ENCODE measurements around the gene REEP3.

The REEP3 gene

DNA sequence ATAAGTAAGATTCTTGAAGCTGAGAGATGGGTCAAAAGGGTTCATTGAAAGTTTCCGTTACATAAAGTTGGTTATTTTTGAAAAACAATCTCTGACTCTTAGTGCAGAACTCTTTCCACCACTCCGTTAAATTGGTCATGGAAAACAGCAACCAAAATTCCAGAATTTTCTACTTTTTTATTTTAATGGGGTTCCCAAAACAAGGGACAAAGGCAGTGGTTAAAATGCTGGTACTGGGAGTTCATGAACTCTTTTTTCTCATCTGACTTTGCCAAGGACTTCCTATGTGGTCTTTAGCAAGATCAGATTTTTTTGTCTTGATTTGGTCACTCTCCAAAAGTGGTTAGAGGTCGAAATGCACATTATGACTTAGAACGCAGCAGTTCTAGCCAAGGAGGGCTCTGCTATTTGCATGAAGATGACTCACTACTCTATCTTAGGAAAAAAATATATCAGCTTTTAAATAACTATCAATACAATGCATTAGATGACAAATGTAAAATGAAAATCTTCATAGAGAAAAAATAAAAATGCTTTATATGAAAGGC lies 145.7 kb downstream of the REEP3 start:
- DNase-seq (ENCODE audit: low read depth): peak; percentile 84

DNA sequence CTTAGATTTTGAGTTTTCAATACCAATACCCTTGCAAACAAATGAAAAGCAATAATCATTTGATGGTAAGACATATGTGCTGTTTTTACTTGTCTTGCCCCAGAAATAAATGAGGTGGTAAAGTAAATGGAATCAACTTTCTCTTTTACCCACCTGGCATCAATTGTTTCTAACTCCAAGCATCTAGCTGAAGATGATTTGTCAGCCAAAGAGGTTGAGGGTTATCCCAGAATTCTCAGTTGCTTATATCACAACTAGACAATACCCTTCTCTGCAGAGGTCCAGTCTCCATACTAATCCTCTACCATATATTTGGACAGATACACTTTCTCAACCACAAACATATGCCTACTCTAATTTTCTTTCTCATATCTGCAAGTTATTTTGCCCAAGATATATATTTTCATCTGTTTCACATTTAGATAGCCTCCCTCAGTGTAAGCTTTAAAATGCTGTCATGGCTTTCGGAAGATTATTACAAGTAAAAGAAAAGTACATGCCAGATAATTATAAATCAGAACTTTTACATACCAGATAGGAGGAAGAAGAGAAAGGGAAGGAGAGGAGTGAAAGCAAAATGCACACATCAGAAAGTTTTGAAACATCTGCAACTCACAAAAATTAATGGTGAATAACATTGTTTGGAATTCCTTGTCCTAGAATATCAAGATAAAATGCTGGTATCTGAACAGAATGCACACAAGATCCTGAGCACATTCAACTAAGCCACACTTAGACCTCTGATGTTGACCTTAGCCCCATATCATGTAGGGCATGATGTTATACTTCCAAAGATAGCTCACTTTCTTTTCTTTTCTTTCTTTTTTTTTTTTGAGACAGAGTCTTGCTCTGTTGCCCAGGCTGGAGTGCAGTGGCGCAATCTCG lies 146.6 kb downstream of the REEP3 start:
- no peak for DNase-seq (ENCODE audit: low read depth)

DNA sequence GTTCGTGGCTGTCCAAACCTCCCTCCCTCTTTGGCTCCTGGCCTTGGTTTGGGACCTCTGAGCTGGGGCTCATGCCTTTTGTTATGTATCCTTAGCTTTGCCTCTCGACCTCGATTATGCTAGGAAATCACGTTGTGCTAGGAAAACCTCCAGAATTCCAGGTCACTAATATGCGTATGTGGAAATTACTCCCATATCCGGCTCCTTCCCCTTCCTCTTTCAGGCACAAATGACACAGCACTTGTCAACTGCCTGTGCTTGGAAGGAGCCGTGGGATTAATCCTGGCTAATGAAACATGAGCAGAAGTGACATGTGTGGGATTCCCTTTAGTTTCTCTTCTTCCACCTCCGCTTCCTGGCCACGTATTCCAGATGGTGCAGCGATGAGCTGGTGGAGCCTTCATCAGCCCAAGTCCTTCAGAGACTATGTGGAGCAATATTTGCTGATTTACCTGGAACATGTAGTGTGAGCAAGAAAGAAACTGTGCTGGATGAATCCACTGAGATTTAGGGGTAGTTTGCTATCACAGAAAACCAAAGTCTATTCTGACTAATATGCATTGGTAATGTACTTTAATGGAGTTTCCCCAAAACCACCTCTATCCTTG lies 149.2 kb downstream of the REEP3 start:
- DNase-seq (ENCODE audit: low read depth): peak; percentile 35

DNA sequence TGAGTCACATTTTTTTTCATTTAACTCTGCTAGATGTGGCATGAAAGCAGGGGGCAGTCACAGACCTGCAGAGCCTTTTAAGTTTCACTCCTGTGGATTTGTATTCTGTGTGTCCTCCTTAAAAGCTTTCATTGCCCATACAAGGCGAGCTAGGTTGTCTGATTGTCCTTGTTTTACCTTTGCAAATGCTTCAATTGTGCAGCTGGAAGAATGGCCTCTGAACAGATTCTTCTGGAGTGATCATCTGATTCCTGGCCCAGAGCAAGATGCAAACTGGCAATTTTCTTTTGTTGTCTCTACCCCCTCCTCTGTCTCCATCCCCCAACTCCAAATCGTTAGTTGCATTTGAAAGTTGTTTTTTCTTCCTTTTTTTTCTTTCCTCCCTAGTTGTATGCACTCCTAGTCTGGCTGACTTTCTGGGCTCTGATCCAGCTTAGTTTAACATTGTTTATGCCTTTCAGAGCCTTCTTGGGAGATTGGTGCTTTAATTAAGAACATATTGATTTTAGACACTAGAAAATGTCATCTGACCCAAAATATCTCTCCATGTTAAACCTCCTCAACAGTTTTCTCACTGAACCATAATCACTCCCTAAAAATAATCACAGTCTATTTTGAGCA lies 150.2 kb downstream of the REEP3 start:
- DNase-seq (ENCODE audit: low read depth): peak; percentile 79

DNA sequence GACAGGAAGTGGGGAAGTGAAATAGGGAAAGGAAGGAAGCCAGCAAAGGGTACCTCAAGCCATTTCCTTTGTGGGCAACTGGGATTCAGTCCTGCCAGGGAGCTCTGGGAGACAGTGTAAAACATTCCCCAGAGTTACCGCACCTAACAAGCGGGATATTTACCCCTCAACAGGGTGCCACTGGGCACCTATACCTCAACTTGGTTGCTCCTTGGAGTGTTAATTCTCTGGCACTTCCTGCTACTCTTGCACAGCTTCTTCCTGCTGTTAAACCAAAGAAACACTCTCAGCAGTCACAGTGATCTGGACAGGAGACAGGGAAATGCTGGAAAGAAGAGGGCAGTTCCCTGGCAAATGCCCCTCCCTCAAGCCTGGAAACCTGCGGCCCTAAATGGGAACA lies 151.3 kb downstream of the REEP3 start:
- no peak for DNase-seq (ENCODE audit: low read depth)

DNA sequence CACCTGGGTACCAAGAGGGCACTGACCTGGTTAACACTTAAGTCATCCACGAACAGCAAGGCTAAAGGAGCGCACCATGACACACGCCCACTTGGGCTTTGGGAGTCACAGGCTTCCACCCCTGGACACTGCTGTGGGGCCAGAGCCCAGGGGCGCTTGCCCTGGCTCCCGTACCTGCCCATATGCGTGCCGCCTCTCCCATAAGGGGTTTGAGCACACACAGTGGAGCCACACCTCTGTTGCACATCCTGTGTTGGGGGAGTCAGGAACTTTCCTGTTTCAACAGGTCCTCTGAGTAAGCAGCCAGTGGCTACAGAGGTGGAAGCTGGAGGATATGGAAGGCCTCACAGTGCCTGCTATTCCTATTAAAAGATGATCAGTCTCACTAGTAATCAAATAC lies 152.0 kb downstream of the REEP3 start:
- no peak for DNase-seq (ENCODE audit: low read depth)

DNA sequence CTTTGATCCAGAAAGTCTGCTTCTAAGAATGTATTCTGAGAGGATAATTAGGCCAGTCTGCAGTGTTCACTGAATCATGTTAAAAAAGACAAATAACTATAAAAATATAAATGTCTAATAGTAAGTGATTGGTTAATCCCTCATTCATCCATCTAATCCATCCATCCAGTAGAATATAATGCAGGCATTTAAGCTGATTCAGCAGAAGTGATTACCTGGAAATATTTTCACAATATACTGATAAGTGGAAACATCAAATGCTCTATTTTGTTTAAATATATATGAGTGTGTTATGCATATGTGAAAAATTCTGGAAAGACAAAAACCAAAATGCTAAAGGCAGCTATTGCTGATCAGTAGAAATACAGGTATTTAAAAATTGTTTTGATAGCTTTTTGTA lies 152.6 kb downstream of the REEP3 start:
- DNase-seq (ENCODE audit: low read depth): no peak

Data from GM04504 (cell line).